Hepatocyte (in vitro differentiated cells): Measurements from ENCODE around the gene ALPK3. TPM values are rescaled to one million over a fixed set of nuclear protein-coding genes. Genes with fewer than 3 reads are reported as not detected.

Experiments used
- DNase-seq: peaks from one replicate; pipeline ENCODE4 v3.0.0-alpha.2; 2016; ENCODE audit warnings: low spot score
- H2AFZ ChIP-seq: fragments of 200-600 bp; sonication (generic); 2 replicates; pipeline ENCODE4 v1.6.0; 2016; ENCODE audit warnings: antibody characterized with exemption, mild to moderate bottlenecking
- H3K27ac ChIP-seq: fragments of 200-600 bp; sonication (generic); 2 replicates; pipeline ENCODE4 v1.5.1; 2016; ENCODE audit warnings: mild to moderate bottlenecking
- H3K27me3 ChIP-seq: fragments of 200-600 bp; sonication (generic); 2 replicates; pipeline ENCODE4 v1.6.1; 2016
- H3K36me3 ChIP-seq: fragments of 200-600 bp; sonication (generic); replicated peaks from 2 replicates; pipeline ENCODE4 v1.5.1; 2016; ENCODE audit warnings: low read depth; ENCODE audit not compliant: insufficient read depth
- H3K4me1 ChIP-seq: fragments of 200-600 bp; sonication (generic); 2 replicates; pipeline ENCODE4 v1.5.1; 2016; ENCODE audit warnings: mild to moderate bottlenecking, moderate library complexity; ENCODE audit not compliant: insufficient read depth
- H3K4me2 ChIP-seq: fragments of 200-600 bp; sonication (generic); 2 replicates; pipeline ENCODE4 v1.6.0; 2016
- H3K4me3 ChIP-seq: fragments of 200-600 bp; sonication (generic); 2 replicates; pipeline ENCODE4 v1.5.1; 2016; ENCODE audit warnings: mild to moderate bottlenecking
- H3K79me2 ChIP-seq: fragments of 200-600 bp; sonication (generic); 2 replicates; pipeline ENCODE4 v1.6.0; 2017; ENCODE audit warnings: mild to moderate bottlenecking
- H3K9me2 ChIP-seq: fragments of 200-600 bp; sonication (generic); replicated peaks from 2 replicates; pipeline ENCODE4 v1.6.0; 2017; ENCODE audit warnings: mild to moderate bottlenecking; ENCODE audit not compliant: insufficient read depth
- H3K9me3 ChIP-seq: fragments of 200-600 bp; sonication (generic); 2 replicates; pipeline ENCODE4 v1.5.1; 2016; ENCODE audit warnings: low read depth, mild to moderate bottlenecking
- H4K20me1 ChIP-seq: fragments of 200-600 bp; sonication (generic); 2 replicates; pipeline ENCODE4 v1.6.0; 2016; ENCODE audit warnings: mild to moderate bottlenecking; ENCODE audit not compliant: insufficient read depth, poor library complexity, severe bottlenecking
- CTCF ChIP-seq: fragments of 200-600 bp; sonication (generic); IDR thresholded peaks from 2 replicates; pipeline ENCODE4 v1.5.1; 2016; ENCODE audit warnings: antibody characterized with exemption, mild to moderate bottlenecking; ENCODE audit not compliant: poor library complexity
- EZH2 ChIP-seq: fragments of 200-600 bp; sonication (generic); IDR thresholded peaks from 2 replicates; pipeline ENCODE4 v1.6.1; 2016; ENCODE audit warnings: antibody characterized with exemption, mild to moderate bottlenecking, borderline replicate concordance
- EZH2phosphoT487 ChIP-seq: fragments of 200-600 bp; sonication (generic); IDR thresholded peaks from one replicate; pipeline ENCODE4 v1.6.1; 2018; ENCODE audit warnings: antibody characterized with exemption, mild to moderate bottlenecking, low read depth, moderate library complexity; ENCODE audit not compliant: unreplicated experiment, severe bottlenecking
- WGBS: methylation state at CpG from one replicate; pipeline ENCODE4 v1.1.6; 2016; ENCODE audit warnings: low lambda C conversion rate; ENCODE audit errors: missing lambda C conversion rate; 5-methylcytosine and 5-hydroxymethylcytosine counted together
- polyA plus RNA-seq: library from polyadenylated mRNA; unstranded; fragments of >200 nt; fragmentation: Nextera tagmentation; extraction: Ambion mirVana; gene quantifications from 2 replicates; pipeline ENCODE4 v1.2.1, GENCODE V29; 2016
- total RNA-seq: library from RNA; depleted of rRNA; stranded (reverse); fragments of >200 nt; gene quantifications from 2 replicates; pipeline ENCODE4 v1.2.3, GENCODE V29; 2014

ALPK3 gene
- total and polyA plus RNA-seq, 2 experiments from 2014 or later = 7.1 to 25.3 TPM

GRCh38 chr15:84911879-84912660 lies 94.9 kb downstream of the ALPK3 start:
- no peaks in the 10 kb centered on the region for H3K79me2 ChIP-seq
- no peaks in the 10 kb centered on the region for H4K20me1 ChIP-seq
- peak; percentile 73 for DNase-seq
- peak overlapping the region; percentile 19 for H3K4me2 ChIP-seq
- H3K4me1 ChIP-seq = peaks cover 47% of the 10 kb centered on the region
- no peaks in the 10 kb centered on the region for H3K27me3 ChIP-seq
- no peaks in the 10 kb centered on the region for H3K36me3 ChIP-seq
- peak overlapping the region; percentile 95 for H3K27ac ChIP-seq
- no peaks in the 10 kb centered on the region for H3K9me2 ChIP-seq
- TF ChIP-seq EZH2 = no peak
- TF ChIP-seq EZH2phosphoT487 = no peak
- no peak for TF ChIP-seq CTCF
- 40% methylated on average over 6 of the region's 6 CpGs for WGBS
- H3K9me3 ChIP-seq = no peaks in the 10 kb centered on the region
- no peak overlapping the region for H3K4me3 ChIP-seq
- peak overlapping the region; percentile 20 for H2AFZ ChIP-seq

GRCh38 chr15:84913360-84913723 lies 96.2 kb downstream of the ALPK3 start:
- no peaks in the 10 kb centered on the region for H3K79me2 ChIP-seq
- no peaks in the 10 kb centered on the region for H3K27me3 ChIP-seq
- 89% methylated on average over 2 of the region's 2 CpGs for WGBS
- H3K9me3 ChIP-seq = no peaks in the 10 kb centered on the region
- peaks cover 46% of the 10 kb centered on the region for H3K4me1 ChIP-seq
- no peak overlapping the region for H3K4me2 ChIP-seq
- H3K4me3 ChIP-seq = no peak overlapping the region
- TF ChIP-seq EZH2 (no peak), EZH2phosphoT487 (no peak), CTCF (no peak)
- no peaks in the 10 kb centered on the region for H3K36me3 ChIP-seq
- DNase-seq = no peak
- H2AFZ ChIP-seq = no peak overlapping the region
- H3K27ac ChIP-seq = peak overlapping the region; percentile 95
- no peaks in the 10 kb centered on the region for H3K9me2 ChIP-seq
- H4K20me1 ChIP-seq = no peaks in the 10 kb centered on the region

GRCh38 chr15:84914351-84914750 lies 97.2 kb downstream of the ALPK3 start:
- peak overlapping the region; percentile 95 for H3K27ac ChIP-seq
- peaks cover 38% of the 10 kb centered on the region for H3K4me1 ChIP-seq
- H3K79me2 ChIP-seq = no peaks in the 10 kb centered on the region
- no peaks in the 10 kb centered on the region for H4K20me1 ChIP-seq
- no peak overlapping the region for H3K4me3 ChIP-seq
- no peaks in the 10 kb centered on the region for H3K9me2 ChIP-seq
- no peaks in the 10 kb centered on the region for H3K27me3 ChIP-seq
- whole genome bisulfite sequencing = 85% methylated on average over 5 of the region's 5 CpGs
- TF ChIP-seq EZH2phosphoT487 (no peak), EZH2 (no peak), CTCF (no peak)
- no peaks in the 10 kb centered on the region for H3K36me3 ChIP-seq
- H3K9me3 ChIP-seq = no peaks in the 10 kb centered on the region
- no peak overlapping the region for H2AFZ ChIP-seq
- peak overlapping the region; percentile 20 for H3K4me2 ChIP-seq
- no peak for DNase-seq
